HUDEP-2 (cell line): ENCODE data around the gene LBR.

Experiments used
- DNase-seq, 76 experiments: peaks; one replicate each; lab custom pipeline; 2025; ENCODE audit not compliant: unreplicated experiment in 76 of 76; lab: John Stamatoyannopoulos, UW

The LBR gene

GRCh38 chr1:225425201-225425786 lies 2.5 kb downstream of the LBR start:
- no peak for DNase-seq

DNA sequence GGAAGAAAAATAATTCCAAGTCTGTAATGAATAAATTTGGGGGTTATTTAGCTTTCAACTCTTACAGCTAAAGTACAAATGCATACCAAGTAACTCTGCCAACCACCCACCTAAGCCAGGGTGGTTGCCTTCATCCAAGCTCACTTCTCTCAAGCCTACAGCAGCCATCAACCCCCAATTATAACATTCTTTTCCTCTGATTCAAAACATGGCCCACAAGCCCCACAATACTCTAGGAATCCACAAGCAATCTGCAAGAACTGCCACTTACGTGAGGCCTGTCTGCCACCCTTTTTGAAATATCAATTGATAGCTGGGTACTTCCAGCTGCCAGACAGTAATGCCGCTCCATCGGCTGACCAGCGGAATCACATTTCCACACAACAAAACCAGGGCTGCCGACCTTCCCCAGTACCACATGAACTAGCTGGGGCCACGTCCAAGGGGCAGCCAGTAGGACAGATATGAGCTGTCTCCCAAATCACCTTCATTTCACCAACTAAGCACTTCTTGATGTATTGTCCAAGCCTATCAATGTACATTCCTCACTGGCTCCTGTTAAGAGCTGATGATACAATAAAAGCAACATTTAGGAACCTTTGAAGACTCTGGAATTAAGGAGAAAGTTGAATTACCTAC lies 3.2 kb downstream of the LBR start:
- no peak for DNase-seq

- DNase-seq, result no peak
Measured at GRCh38 chr1:225423518-225423855, 4.4 kb downstream of the LBR start.

DNA sequence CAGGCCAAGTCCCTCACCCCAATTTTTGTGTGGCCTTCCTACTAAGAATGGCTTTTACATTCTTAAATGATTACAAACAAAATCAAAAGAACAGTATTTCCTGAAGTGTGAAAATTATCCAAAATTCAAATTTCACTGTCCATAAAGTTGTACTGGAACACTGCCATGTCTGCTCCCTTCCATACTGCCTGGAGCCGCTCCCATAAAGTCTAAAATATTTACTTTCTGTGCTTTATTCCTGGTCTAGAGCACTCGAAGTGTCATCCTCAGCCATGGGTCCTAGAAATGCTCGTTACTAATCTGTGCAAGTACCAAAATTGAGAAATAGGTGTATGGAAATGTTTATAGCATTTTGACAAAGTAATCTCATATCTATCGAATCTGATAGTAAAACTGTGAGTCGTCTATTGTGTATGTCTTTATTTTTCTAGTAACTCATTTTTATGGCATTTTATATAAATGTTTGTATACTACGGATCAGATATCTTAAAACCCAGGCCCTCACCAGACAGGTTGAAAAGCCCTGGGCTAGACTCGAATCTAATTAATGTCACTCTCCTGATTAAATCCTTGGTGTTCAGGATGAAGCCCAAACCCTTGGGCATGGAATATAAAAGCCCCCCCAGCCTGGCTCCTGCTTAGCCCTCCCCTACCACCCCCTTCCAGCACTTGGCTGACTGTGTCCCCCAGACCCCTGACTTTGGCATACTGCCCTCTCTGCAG lies 4.9 kb downstream of the LBR start:
- DNase-seq, result no peak

- DNase-seq, result no peak
Measured at GRCh38 chr1:225422031-225422605, 5.7 kb downstream of the LBR start.

GRCh38 chr1:225418598-225418997 lies 9.2 kb downstream of the LBR start:
- no peak for DNase-seq

DNA sequence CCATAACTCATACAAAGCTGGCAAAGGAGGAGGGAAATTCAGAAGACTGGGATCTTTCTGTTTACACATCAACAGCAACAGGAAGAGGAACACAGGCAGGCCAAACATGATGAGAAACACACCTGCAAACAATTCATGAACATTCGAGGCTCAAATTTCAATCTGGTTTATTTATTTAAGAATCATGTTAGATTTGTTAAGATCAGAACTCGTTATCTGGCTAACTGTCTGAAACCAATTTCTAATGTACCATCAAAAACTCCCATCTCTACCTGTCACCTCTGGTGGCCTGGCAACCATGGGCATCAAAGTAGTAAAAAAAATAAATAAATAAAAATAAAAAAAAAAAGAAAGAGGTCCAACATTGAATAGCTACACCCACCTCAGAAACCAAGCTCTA lies 9.8 kb downstream of the LBR start:
- DNase-seq, result no peak

GRCh38 chr1:225415967-225416745 lies 11.7 kb downstream of the LBR start:
- DNase-seq, result no peak

DNA sequence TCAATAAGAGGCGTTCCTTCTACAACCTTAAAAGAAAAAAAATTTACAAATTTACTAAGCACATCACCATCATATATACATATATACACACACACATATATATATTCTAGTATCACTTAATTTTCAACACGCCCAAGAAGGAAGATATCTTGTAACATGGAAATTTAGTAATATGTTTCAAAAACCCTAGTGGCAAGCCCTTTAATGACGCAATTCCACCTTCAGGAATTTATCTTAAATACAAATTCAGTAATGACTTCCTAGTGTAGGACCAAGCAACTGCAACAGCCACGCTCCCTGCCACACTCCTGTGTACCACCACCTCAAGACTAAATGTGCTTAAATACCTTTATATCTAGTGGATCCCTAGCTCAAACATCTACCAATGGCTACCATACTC lies 12.5 kb downstream of the LBR start:
- no peak for DNase-seq

DNA sequence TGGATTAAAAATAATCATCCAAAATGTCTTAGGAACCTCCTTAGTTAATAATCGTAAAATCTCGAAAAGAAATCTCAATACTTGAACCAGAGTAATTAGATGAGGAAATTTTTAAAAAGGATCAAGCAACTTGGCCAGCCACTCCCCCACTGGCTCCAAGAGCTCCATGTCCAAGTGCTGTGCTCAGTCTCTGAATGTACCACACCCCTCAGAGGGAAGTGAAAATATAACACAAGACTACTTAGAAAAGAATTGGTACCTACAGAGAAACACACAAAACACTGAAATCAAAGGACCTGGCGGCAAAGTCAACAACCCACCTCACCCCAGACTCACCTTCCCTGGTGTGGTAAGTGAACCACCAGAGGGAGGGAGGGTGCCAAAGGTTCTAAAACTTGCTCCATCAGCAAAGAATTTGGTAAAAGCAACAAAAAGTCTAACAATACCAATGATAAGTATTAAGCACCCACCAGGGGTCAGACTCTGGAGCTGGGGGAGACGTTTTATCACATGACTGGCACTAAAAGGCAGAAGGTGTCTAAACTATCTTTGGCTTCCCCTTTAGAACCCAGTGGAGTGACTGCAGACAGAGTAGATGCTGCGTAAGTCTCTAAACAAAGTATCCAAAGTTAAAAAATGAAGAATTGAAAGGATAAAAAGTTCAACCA lies 14.0 kb downstream of the LBR start:
- no peak for DNase-seq

DNA sequence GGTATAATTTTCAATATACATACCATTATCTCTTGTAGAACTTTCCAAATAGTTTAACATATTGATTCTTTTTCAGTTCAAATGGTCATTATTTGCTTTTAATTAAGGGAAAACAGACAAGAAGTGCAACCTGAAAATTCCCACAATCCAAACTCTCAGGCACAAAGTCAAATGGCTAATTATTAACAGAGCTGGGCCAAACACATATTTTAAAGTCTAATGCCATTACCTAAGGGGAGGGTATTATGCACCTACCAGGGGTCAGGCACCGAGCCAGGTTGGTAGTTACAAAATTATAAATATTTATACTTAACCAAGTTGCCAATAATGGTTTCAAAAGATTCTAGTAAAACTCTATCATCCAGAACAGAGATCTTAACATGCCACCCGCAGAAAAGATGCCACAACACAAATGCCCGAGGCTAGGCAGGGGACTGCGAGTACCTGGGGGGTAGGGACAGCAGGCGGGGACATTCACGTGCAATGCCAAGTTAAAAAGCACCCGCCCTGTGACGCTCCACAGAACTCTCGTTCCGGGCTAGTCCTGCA lies 15.0 kb downstream of the LBR start:
- no peak for DNase-seq

- DNase-seq, result no peak
Measured at GRCh38 chr1:225412321-225412720, 15.5 kb downstream of the LBR start.

DNA sequence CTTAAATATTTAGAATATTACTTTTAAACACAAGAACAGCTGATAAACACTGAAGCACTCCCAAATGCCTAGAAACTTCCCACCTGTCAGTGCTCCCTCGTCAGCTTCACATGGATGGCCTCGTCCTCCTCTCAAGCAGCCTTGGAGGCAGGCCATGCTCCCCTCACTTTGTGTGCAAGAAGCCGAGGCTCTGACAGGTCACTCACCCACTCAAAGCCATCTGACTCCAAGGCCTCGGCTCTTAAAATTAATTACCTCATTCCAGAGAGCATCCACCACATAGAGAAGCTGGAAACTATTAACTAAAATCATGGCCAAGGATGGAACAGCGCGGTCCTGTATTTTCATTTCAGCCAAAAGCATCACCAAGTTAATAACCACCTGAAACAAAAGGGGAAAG lies 17.8 kb downstream of the LBR start:
- DNase-seq, result no peak

DNA sequence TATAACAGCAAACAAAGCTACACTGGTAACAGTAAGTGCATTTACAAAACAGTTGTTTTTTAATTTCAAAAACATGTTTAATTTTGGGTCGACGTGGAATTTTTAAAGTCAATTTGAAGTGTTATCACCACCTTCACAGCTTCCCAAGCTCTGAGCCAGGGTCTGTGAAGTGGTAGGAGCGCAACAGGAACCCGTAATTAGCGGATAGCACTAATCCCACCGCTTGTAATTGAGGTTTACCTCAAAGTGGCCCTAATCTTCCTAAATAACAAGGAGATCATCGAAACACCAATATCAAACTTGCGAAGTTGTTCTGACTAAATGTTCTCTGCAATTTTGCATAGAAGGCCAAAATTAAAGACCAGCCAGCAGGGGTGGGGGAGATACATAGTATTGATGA lies 18.8 kb downstream of the LBR start:
- DNase-seq, result no peak

DNA sequence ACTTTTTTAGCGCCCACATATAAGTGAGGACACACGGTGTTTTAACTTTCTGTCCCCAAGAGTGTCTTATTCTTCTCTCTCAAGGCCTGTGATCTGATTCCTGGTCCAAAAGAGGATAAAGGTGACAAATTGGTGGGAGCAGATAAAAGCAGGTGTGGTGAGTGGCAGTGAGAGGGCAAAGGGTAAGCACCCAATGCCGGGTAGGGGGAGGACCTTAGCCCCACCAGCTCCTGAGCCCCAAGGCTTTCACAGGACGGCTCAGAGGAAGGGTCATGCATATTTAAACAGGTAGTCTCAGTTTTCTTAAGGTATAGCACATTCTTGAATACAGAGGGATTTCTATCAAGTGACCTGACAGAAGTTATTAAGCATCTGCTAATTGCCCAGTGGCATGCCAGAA lies 19.6 kb downstream of the LBR start:
- no peak for DNase-seq

DNA sequence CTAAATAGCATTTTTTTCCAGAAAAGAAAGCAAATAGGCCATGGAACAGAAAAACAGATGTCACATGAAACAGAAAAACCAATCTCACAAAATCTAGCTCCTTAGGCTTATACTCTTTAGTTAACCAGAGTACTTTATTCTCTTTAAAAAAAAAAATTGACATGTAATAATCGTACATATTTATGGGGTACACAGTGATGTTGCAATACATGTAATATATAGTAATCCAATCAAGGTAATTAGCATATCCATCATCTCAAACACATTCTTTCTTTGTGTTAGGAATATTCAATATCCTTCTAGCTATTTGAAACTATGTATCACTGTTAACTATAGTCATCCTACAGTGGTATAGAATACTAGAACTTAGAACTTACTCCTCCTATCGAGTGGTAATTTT lies 20.1 kb downstream of the LBR start:
- no peak for DNase-seq

DNA sequence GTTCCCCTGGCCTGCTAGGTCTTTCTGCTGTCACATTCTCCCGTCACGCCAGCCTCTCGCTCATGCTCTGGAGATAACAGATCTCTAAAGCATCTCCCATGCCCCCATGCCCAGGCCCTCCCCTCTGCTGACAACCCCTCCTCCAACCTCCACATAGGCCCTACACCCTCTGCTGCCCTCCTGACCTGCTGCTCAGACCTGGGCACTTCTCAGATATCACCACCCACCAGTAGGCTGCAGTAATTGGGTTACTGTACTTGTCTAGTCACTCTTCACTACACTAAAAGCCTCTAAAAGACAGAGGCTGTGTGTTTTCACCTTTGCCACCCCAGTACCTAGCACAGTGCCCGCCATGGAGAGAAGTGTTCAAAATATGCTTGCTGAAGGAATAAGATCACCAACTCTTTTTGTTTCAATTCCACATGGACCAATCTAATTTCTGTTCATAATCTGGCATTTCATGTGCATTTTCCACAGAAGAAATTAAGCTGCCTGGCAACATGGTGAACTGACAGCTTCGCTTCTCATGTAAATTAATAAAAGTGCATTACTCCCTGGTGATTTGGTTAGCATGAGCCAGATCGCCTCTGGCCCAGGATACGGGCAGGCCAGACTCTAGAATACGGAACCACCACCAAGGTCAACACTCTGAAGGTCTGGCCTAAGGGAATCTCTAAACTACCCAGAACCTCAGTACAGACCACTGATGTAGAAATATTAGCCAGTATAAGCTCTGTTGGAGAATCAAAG lies 20.7 kb downstream of the LBR start:
- no peak for DNase-seq

DNA sequence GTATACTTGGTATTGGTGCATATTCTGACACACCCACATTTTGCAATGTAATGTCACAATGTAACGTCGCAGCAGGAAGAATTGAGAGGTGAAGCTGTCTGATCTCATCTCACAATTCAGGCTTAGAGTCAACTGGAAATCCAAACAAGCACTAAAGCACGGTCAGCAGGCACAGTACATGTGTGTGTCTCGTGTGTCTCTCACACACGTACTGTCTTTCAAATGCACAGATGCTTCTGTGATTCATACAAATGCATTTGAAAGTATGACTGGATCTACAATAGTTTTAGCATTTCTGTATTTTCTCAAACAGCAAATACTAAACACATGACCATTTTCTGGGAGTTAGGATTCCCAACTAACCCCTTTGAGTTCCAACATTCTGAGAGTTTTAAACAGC lies 26.9 kb downstream of the LBR start:
- no peak for DNase-seq

DNA sequence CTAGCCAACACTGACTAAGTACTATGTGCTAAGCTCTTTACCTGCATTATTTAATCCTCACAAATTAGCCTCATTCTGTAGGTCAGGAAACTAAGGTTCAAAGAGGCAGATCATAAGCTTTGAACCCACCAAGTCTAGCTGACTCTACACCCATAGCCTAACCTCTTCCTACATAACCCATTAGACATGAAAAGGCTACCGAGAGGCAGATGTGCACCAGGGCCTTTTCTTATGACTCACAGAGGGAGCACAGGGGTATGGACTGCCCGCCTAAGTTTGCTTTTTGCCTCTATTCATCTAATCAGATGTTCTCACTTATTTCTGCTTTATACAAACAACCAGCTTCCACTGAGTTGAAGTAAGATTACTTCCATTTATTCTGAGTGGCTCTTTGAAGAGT lies 31.5 kb downstream of the LBR start:
- no peak for DNase-seq

- DNase-seq, result no peak
Measured at GRCh38 chr1:225389843-225390242, 38.0 kb downstream of the LBR start.
